ENCODE data around the gene LRFN5.
"Not testable (repeated sequence)": the region's sequence is repeated elsewhere in the genome, so short reads cannot be mapped to it uniquely, and the experiment has no call there.

Gene LRFN5

DNA sequence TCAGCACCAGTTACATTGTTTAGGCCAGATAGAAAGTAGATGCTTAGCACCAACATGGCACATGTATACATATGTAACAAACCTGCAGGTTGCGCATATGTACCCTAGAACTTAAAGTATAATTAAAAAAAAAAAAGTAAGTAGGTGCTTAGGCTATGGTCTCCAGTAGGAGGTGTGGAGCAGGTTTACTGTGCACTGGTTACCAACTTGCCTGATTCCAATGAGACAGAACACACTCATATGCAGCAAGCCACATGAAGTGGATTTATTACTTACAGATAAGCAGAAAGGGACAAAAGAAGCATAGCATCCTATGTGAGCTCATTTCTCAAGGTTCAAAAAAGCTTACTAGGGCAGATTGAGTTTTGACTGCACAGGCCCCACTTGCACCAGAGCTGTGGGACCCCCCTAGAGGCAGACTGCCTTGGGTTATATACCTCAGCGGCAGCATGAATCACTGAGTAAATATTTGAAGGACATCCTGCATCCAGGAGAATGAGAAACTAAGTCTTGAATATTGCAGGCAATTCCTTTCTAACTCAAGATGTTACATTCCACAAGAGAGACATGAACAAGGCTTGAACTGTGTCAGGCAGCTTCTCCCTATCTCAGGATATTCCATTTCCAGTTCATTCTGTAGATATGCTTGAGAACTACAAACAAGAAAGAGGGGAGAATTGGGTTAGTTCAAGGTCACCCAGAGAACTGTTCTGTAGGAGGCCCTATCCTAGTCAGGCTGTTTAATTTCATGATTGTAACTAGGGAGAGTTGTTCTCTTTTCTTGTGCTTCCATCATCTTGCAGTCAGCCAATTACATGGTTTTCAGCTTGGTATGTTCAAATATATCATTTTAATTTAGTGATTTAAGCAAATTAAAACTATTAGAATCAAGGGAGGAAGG lies 30.1 kb downstream of the LRFN5 start:
- DNase-seq (ENCODE audit: low read depth, low spot score) = peak; percentile 0

DNA sequence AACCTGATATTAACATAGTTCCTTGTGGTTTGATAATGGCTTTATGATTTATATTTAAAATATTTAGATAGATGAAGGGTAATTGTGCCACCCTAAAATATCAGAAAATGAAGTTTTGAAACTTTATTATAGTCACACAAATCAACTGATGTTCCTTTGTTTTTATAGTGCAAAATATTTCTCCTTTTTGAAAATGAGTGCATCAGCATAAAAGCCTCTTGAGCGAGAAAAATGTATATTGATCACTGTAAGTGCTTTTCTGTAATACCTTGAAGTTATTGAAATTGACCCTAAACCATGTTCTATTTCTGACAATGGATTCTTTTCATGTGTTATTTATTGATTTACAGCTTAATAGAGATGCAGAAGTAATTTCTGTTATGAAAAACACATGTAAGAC lies 35.0 kb downstream of the LRFN5 start:
- DNase-seq (ENCODE audit: low read depth, low spot score) = no peak

DNA sequence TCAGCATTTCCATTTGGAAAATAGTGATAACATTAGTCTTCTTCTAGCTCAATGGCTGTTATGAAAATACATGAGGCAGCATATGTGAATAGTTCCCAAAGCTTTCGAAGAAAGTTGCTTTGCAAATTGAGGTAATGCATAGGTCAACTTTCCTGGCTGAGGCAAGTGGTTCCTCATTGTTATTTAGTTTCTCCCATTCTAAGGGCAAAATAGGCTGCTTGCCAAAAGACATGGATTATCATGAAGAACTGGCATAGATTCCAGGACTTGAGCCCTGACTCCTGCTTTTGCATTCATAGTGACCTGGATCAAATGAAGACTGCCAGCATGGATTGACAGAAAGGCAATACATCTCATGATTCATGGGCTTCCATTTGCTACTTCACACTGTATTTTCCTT lies 35.7 kb downstream of the LRFN5 start:
- DNase-seq (ENCODE audit: low read depth, low spot score) = no peak

DNA sequence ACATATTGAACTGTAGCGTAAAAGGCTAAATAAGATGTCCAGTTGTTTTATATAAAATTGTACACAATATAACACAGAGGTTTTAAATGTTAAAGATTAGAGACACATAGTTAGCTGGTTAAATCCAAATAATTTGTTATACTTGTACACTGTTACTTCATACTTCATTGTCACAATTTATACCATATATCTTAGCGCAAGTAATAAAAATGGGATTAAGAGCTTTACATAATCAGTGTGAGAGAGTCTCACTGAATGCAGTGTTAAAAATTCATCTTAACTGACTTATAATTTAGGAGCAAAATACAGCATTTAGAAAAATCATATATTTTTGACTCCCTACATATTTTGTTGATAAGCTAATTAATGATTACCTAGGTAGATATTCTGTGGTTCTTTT lies 36.1 kb downstream of the LRFN5 start:
- no peak for DNase-seq (ENCODE audit: low read depth, low spot score)

DNA sequence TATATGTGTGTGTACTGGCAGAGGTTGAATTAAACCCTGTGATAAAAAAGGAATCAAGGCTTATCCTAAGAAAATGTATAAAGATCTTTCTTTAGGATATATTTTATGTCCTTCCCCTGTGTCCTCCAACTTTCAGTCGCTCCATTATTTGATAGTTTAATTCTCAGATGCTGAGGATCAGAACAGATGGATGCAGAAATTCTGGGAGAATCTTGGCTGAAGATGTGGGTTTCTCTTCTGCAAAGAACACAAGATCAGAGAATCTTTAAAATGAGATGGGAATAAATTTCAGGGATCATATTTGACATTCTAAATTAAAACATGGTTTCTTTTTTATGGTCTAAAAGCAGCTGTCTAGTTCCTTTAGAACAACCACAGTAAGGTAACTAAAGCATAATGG lies 37.9 kb downstream of the LRFN5 start:
- no peak for DNase-seq (ENCODE audit: low read depth, low spot score)

DNA sequence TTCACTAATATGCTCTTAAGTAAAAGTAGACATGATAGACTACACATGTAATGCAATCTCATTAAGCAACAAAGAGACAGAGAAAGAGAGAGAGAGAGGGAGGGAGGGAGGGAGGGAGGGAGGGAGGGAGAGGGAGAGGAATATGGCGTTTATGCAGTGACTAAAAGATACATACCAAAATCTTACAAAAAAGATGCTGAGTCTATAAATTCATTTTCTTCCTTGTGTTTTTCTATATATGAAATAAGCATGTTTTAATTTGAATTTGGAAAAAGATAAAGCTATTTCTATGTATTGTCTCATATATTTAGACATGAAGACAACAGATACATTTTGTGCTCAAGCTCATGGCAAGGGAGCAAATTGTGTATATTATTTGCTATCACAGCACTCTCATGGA lies 44.1 kb downstream of the LRFN5 start:
- no peak for DNase-seq (ENCODE audit: low read depth, low spot score)

DNA sequence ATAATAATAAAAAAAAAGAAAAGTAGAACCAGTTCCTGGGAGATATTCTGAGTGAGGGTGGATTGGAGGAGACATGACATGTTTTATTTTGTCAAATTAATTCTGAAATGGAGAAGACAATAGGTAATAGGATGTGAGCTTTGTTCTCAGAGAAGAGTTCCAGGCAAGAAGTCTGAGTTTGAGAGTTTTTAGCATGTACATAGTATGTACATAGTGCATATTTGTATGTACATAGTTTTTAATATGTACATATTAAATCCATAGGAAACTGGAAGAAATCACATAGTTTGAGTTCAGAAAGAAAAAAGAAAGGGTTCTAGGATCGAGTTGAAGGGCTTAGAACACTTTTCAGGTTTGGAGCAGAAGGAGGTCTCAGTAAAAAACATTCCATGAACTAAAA lies 47.5 kb downstream of the LRFN5 start:
- no peak for DNase-seq (ENCODE audit: low read depth, low spot score)

DNA sequence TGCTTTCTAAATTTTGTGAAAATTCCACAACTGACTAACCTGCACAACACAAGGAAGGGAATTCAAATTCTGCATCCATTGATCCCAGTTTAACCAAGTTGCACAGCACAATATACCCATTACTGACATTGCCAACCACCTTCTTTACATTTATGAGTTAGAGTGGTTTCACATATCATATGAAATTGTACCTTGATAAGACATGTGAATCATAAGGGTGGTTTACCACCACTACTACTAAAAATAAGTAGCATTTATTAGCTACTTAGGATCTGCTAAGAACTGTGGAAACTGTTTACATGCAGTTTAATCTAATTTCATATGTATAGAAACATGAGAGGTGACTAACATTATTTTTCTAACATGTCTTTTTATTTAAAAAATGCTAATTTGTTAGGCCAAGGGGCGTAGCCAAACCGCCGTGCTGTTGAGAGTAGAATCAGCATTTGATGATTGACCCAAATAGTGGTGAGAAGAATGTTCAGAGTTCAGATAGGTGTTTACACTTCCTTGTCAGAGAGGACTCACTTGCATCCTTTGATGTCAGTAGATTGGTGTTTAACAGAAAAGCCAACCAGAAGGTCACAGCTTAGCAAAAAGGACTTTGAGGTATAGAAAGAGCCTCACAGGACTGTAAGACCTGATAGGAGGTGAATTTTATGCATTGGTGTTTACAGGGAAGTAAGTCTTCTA lies 56.2 kb downstream of the LRFN5 start:
- DNase-seq (ENCODE audit: low read depth, low spot score) = no peak

DNA sequence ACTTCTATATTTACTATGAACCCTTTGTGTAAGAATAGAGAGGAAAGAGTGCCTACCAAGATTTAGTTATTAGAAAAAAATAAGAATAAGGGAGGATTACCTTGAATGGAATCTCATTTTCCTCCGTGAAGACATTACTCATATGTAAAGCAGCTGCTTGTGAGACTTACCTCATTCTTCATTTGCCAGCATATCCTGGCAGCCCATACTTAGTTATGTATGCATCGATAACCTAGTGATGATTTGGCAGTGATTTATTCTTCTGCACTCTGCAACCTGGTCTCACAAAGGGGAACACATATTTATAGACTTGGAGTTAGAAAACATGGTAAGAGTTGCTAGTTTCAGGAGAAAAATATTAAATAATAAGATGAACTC lies 56.8 kb downstream of the LRFN5 start:
- no peak for DNase-seq (ENCODE audit: low read depth, low spot score)

DNA sequence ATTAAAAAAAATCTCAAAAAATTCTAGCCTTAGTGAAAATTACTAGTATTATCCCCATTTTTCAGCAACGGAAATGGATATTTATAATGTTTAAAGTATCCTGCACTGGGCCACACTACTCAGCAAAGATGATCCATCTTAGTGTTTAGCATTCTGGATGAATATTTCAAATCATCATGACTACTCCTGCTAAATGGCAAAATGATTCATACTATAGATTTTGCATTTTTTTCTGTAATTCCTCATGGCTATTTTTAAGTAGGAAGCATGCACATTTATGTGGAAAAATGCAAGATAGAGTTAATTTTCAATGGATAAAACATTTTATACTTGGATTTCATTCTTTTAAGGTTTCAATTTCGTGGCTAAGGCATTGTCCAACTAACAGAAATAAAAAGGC lies 59.6 kb downstream of the LRFN5 start:
- DNase-seq (ENCODE audit: low read depth, low spot score) = no peak

DNA sequence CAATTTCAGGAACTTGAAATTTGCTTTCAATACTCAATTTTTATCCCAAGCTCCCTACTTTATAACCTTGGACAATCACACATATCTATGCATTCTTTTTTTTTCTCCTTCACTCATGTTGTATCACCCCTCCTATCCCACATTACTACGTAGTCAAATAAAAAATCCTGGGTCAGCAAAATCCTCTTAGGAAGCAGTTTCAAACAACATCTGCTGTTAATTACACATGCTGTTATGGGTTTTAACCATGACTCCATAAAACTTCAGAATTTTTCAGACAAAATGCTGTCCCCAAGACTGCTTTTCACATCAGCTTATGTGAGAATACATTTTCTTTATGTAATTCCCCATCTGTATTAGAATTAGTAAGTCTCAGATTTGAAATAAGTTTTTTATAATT lies 61.7 kb downstream of the LRFN5 start:
- no peak for DNase-seq (ENCODE audit: low read depth, low spot score)

DNA sequence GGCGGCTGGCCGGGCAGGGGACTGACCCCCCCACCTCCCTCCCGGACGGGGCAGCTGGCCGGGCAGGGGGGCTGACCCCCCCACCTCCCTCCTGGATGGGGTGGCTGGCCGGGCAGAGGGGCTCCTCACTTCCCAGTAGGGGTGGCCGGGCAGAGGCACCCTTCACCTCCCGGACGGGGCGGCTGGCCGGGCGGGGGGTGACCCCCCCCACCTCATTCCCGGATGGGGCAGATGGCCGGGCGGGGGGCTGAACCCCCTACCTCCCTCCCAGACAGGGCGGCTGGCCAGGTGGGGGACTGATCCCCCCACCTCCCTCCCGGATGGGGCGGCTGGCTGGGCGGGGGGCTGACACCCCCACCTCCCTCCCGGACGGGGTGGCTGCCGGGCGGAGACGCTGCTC lies 66.9 kb downstream of the LRFN5 start:
- DNase-seq (ENCODE audit: low read depth, low spot score) = not testable (repeated sequence)

DNA sequence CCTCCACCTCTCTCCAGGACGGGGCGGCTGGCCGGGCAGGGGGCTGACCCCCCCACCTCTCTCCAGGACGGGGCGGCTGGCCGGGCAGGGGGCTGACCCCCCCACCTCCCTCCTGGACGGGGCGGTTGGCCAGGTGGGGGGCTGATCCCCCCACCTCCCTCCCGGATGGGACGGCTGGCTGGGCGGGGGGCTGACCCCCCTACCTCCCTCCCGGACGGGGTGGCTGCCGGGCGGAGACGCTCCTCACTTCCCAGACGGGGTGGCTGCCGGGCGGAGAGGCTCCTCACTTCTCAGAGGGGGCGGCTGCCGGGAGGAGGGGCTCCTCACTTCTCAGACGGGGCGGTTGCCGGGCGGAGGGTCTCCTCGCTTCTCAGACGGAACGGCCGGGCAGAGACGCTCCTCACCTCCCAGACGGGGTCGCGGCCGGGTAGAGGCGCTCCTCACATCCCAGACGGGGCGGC lies 67.9 kb downstream of the LRFN5 start:
- not testable (repeated sequence) for DNase-seq (ENCODE audit: low read depth, low spot score)

DNA sequence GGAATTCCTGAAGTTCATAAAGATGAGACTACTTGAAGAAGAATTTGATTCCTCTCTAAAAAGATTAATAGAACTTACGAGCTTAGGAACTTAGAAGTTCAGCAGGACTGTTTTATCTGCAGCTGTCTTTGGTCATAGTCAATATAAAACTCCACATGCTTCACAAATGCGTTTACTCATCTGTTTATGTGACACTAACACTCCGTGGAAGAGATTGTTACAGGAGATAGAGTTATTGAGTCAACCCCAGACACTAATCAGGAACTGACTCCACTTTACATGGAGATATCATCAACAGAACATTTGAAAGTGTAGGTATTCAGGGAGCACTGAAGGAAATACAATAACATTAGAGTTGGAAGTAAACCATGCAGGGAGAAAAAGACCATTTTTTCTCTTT lies 92.8 kb downstream of the LRFN5 start:
- no peak for DNase-seq (ENCODE audit: low read depth, low spot score)

DNA sequence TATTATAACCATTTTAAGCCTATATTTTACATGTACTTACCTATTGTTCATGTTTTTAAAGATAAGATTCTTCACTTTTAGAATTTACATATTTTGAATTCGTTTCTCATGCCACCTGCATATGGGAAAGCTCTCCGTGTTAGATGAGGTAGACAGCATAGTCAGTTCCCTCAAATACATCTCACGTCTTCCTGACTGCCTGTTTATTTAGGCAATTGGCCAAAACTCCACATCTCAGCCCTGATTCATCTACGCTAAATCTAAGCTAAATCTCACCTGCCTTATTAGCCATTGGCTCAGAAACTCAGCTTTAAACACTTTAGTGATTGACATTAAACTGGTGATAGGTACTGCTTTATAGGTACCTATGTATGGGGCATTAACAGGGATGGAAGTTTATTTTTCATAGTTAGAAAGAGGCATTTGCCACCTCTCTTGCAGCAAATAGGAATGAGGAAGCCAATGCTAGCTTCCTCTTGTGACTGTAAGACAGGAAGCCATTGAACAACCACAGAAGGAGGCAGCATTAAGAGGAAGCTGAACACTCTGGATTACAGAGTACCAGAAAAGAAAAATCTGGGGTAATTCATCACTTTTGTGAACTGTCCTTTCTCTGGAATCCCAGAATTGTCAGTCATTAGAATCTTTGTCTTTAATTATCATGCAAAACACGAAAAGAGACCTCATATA lies 111.9 kb downstream of the LRFN5 start:
- DNase-seq (ENCODE audit: low read depth, low spot score) = no peak

DNA sequence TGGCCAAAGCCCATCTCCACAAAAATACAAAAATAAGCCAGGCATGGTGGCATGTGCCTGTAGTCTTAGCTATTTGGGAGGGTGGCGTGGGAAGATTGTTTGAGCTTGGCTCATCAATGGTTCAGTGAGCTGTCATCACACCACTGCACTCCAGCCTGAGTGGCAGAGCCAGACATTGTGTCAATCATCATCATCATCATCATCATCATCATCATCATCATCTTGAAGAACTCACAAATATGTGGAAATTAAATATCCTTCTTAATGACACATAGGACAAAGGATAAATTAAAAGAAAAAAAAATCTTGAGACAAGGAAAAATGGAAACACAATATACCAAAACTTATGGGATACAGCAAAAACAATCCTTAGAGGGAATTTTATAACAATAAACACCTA lies 132.5 kb downstream of the LRFN5 start:
- no peak for DNase-seq (ENCODE audit: low read depth, low spot score)

DNA sequence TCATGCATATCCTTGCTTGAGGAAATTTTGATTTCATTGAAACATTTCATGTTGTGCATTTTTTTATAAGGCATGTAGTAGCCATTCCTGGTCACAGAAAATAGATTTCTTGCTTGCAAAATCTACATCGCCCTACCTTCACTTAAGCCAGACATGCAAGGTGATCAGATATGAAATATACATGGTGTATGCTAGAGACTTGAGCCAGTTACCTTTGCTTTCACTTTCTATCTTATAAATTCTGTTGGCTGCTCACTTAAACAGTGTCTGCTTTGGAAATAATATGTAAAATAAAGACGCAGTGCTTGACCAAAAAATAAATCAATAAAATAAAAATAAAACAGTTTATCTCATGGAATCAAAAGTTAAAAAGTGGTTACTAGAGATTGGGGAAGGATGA lies 136.5 kb downstream of the LRFN5 start:
- DNase-seq (ENCODE audit: low read depth, low spot score) = no peak

DNA sequence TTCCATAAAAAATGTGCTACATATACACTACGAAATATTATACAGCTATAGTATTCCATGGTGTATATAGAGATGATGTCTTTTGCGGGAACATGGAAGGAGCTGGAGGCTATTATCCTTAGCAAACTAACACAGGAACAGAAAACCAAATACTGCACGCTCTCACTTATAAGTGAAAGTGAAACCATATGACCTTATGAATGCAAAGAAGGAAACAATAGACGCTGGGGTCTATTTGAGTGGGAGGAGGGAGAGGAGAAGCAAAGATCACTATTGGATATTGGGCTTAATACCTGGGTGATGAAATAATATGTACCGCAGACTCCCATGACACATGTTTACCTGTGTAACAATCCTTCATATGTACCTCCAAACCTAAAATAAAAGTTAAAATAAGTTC lies 142.8 kb downstream of the LRFN5 start:
- DNase-seq (ENCODE audit: low read depth, low spot score) = peak; percentile 2

DNA sequence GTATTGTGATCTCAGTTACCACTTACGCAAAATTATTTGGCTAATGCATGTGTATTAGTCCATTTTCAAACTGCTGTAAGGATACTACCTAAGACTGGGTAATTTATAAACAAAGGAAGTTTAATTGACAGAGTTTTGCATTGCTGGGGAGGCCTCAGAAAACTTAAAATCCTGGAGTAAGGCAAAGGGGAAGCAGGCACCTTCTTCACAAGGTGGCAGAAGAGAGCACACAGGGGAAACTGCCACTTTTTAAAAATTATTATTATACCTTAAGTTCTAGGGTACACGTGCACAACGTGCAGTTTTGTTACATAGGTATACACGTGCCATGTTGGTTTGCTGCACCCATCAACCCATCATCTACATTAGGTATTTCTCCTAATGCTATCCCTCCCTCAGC lies 143.9 kb downstream of the LRFN5 start:
- not testable (repeated sequence) for DNase-seq (ENCODE audit: low read depth, low spot score)

DNA sequence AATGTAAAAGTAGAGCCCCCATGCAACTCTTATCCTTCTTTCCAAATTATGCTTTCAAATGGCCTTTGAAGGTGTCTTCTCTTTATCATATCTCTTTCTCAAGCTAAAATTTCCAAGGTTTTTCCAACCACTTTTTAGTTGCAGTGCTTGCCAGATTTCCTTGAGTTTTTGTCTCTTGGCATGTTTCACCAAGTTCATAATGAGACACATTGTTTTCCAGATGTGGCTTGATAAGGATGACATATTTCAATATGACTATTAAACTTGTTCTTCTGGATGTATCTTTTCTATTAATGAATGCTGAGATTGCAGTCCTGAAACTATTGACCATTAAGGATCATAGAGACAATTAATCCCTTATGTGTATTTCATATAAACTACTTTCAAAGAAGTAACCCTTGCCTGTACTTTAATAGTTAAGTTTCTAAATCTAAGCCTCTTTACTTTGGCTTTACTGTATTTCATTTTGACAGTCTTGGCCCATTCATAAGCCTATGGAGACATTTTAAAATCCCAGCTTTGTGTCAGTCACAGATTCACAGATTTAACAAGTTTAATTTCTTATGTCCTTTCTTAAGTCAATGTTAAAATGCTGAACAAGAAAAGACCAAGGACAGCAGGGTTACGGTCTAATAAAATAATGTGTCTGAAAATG lies 151.5 kb downstream of the LRFN5 start:
- no peak for DNase-seq (ENCODE audit: low read depth, low spot score)

DNA sequence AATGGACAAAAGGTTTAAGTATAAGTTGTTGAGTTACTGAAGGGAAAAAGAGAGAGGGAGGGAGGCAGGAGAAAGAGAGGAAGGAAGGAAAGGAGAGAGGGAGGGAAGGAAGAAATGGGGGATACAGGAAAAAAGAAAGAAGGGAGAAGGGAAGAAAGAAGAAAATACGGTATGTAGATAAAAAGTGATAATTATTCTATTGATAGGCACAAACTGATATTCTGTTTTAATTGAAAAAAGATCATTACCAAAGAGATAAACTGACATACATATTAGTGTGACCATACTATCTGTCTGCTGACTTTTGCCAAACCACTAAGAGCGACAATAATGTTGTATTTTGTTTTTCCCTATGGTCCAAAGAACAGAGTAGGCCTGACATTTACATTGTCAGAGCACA lies 154.5 kb downstream of the LRFN5 start:
- no peak for DNase-seq (ENCODE audit: low read depth, low spot score)

DNA sequence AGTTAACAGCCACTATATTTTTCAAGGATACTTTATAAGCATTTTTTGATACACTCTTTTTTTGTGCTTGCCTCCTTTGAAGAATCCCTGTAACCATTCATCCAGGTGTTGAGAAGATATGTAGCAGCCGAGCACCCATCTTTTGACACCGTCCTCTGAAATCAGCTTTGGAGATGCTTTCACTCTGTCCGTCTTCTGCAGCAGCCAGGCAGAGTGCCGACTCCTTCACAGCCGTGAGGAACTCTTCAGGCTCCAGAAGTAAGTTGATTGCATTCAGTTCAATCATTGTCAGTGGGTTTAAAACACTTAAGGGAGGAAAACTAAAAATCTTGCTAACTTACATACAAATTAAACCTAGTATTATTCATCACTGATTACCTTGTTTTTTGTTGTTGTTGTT lies 160.1 kb downstream of the LRFN5 start:
- no peak for DNase-seq (ENCODE audit: low read depth, low spot score)
